IMR-90 (cell line): ENCODE measurements around the gene ADCY4.

Experiments used
- BHLHE40 ChIP-seq: fragments of 150-350 bp; IDR thresholded peaks from 2 replicates; pipeline ENCODE4 v1.6.1; 2016; ENCODE audit warnings: mild to moderate bottlenecking, low read depth, low read length
- CEBPB ChIP-seq: IDR thresholded peaks from 2 replicates; pipeline ENCODE4 v1.6.1; 2012; ENCODE audit warnings: low read depth, low read length, improper control_type of control experiment
- CHD1 ChIP-seq: IDR thresholded peaks from 2 replicates; pipeline ENCODE4 v1.6.1; 2012; ENCODE audit warnings: low read depth, low read length, improper control_type of control experiment
- CTCF ChIP-seq: conservative IDR thresholded peaks from 2 replicates; pipeline ENCODE4 v1.5.1; 2012; ENCODE audit warnings: mild to moderate bottlenecking, low read depth, low read length, improper control_type of control experiment
- FOS ChIP-seq: fragments of 150-350 bp; IDR thresholded peaks from 2 replicates; pipeline ENCODE4 v1.6.1; 2016; ENCODE audit warnings: low read depth, low read length
- MAFK ChIP-seq: IDR thresholded peaks from 2 replicates; pipeline ENCODE4 v1.6.1; 2012; ENCODE audit warnings: low read depth, low read length, improper control_type of control experiment
- MAZ ChIP-seq: IDR thresholded peaks from 2 replicates; pipeline ENCODE4 v1.6.1; 2012; ENCODE audit warnings: low read depth, mild to moderate bottlenecking, low read length, improper control_type of control experiment, moderate library complexity, borderline replicate concordance
- NFE2L2 ChIP-seq: fragments of 150-350 bp; IDR thresholded peaks from 2 replicates; pipeline ENCODE4 v1.6.1; 2016; ENCODE audit warnings: low read depth, mild to moderate bottlenecking, low read length
- POLR2A ChIP-seq: IDR thresholded peaks from 2 replicates; pipeline ENCODE4 v1.6.1; 2012; ENCODE audit warnings: mild to moderate bottlenecking, low read depth, low read length
- RFX5 ChIP-seq: IDR thresholded peaks from 2 replicates; pipeline ENCODE4 v1.8.0; 2012; ENCODE audit warnings: low read depth, mild to moderate bottlenecking, low read length, moderate library complexity
- SMC3 ChIP-seq: fragments of 150-350 bp; IDR thresholded peaks from 2 replicates; pipeline ENCODE4 v1.6.1; 2016; ENCODE audit warnings: low read depth, mild to moderate bottlenecking, antibody characterized with exemption, low read length, moderate library complexity

GRCh38 chr14:24299255-24300191 is 35.3 kb downstream of the ADCY4 start, which contains the start of the genes DHRS1 and NOP9:
- 0 out of 2 replicates have a peak, but pooled peaks have one; percentile 21 for TF ChIP-seq BHLHE40
- no peak for TF ChIP-seq CTCF
- no peak for TF ChIP-seq NFE2L2
- peak; percentile 52; the same call in 1 of the 2 replicates for TF ChIP-seq POLR2A
- TF ChIP-seq MAZ: peak; percentile 97
- TF ChIP-seq CEBPB: no peak
- TF ChIP-seq FOS: peak; percentile 34; the same call in 1 of the 2 replicates
- no peak for TF ChIP-seq CHD1
- TF ChIP-seq MAFK: peak; percentile 16; the same call in 1 of the 2 replicates
- no peak for TF ChIP-seq SMC3
- no peak for TF ChIP-seq RFX5
